Adrenal gland (tissue), 5 donors: ENCODE measurements around the gene LCN10.

Source experiments
- CTCF ChIP-seq, 6 experiments: fragments of 450-650 bp in 4 of 6; fragments of 200-600 bp in 2 of 6; sonication (generic) in 1 of 6; IDR thresholded peaks; 1 replicate in 5 of 6; 2 replicates in 1 of 6; pipeline versions ENCODE4 v1.5.1 to v1.8.0; 2016 to 2021; ENCODE audit warnings: antibody characterized with exemption in 6 of 6, mild to moderate bottlenecking in 2 of 6, moderate library complexity in 1 of 6
- POLR2A ChIP-seq, 2 donors: fragments of 450-650 bp; IDR thresholded peaks; one replicate each; pipeline ENCODE4 v1.6.1; 2017; ENCODE audit warnings: antibody characterized with exemption in 2 of 2, mild to moderate bottlenecking in 2 of 2, moderate library complexity in 1 of 2
- donor health status: DM: no; HTN: no; CAD: no.

GRCh38 chr9:136700304-136700703, 42.4 kb downstream of the LCN10 start:
- no peak for TF ChIP-seq CTCF (IDR thresholded peaks at IDR 0.05)
- no peak for TF ChIP-seq POLR2A (IDR thresholded peaks at IDR 0.05)
